ENCODE measurements around the gene ZNF750. TPM values are rescaled to one million over a fixed set of nuclear protein-coding genes. Genes with fewer than 3 reads are reported as not detected.
A peak's percentile ranks its signal among the peaks of the same experiment; 100 is the strongest.

ZNF750 gene
- polyA plus RNA-seq, 3 donors = not detected

GRCh38 chr17:82836823-82837357, 2.9 kb downstream of the ZNF750 start:
- Histone ChIP-seq H3K27me3 (ENCODE audit: control insufficient read depth in 2 of 2, insufficient read depth in 2 of 2, low read length in 2 of 2) (no peaks in the 10 kb centered on the region), H2AFZ (ENCODE audit: insufficient read depth, low read depth, low read length, poor library complexity, severe bottlenecking) (no peak overlapping the region), H4K20me1 (ENCODE audit: insufficient read depth, low read length) (no peaks in the 10 kb centered on the region), H3K79me2 (ENCODE audit: insufficient read depth, low read length) (no peaks in the 10 kb centered on the region), H3K4me2 (replicated peaks; ENCODE audit: extremely low read depth, low read length, poor library complexity, severe bottlenecking) (peak overlapping the region; percentile 14), H3K4me3 (replicated peaks in 1 of 3; ENCODE audit: low read depth in 2 of 3, low read length in 3 of 3) (no peak overlapping the region), H3K27ac (ENCODE audit: low read depth in 1 of 2, low read length in 2 of 2) (no peak overlapping the region), H3K4me1 (ENCODE audit: control insufficient read depth in 1 of 2, insufficient read depth in 2 of 2, low read length in 2 of 2) (peaks cover 32 to 44% of the 10 kb centered on the region in 2 donors), H3K9me3 (replicated peaks in 1 of 2; ENCODE audit: control insufficient read depth in 1 of 2, insufficient read depth in 1 of 2, low read length in 2 of 2) (no peaks in the 10 kb centered on the region), H3K9ac (ENCODE audit: insufficient read depth, low read length, poor library complexity, severe bottlenecking) (no peak overlapping the region), H3K36me3 (replicated peaks in 1 of 2; ENCODE audit: control insufficient read depth in 1 of 2, insufficient read depth in 2 of 2, low read length in 2 of 2) (peaks cover 0 to 5% of the 10 kb centered on the region in 2 donors)
- DNase-seq = peak; percentile 20 to 29 (median 28)
- H3K9me3 Mint-ChIP-seq = no peaks in the 10 kb centered on the region
- H3K36me3 Mint-ChIP-seq = peaks cover 5 to 22% of the 10 kb centered on the region in 2 donors
- WGBS (ENCODE audit: insufficient coverage) = 26% methylated on average over 12 of the region's 12 CpGs
- peak overlapping the region in 1 of 2 donors; percentile 55 for H3K4me3 Mint-ChIP-seq
- intact Hi-C loops (cut with micrococcal nuclease) = no loop called here
- H3K27me3 Mint-ChIP-seq (ENCODE audit: low read depth in 3 of 3) = peaks cover 0 to 4% (median 0%) of the 10 kb centered on the region in 3 donors
- peak; percentile 26 for TF ChIP-seq CTCF (IDR thresholded peaks at IDR 0.05)
- peak overlapping the region in 4 of 7 donors; percentile 0 to 90 (median 44) for H3K27ac Mint-ChIP-seq
- peaks cover 41% of the 10 kb centered on the region for H3K4me1 Mint-ChIP-seq

- no peak for DNase-seq
- peaks cover 0 to 13% of the 10 kb centered on the region in 2 donors for H3K36me3 ChIP-seq (replicated peaks in 1 of 2; ENCODE audit: control insufficient read depth in 1 of 2, insufficient read depth in 2 of 2, low read length in 2 of 2)
- H3K27me3 ChIP-seq (ENCODE audit: control insufficient read depth in 2 of 2, insufficient read depth in 2 of 2, low read length in 2 of 2) = no peaks in the 10 kb centered on the region
- peak overlapping the region in 1 of 2 donors; percentile 15 for H3K4me3 Mint-ChIP-seq
- peaks cover 41% of the 10 kb centered on the region for H3K4me1 Mint-ChIP-seq
- H3K27ac Mint-ChIP-seq = peak overlapping the region in 1 of 7 donors; percentile 50
- H2AFZ ChIP-seq (ENCODE audit: insufficient read depth, low read depth, low read length, poor library complexity, severe bottlenecking) = no peak overlapping the region
- peaks cover 12 to 30% of the 10 kb centered on the region in 2 donors for H3K36me3 Mint-ChIP-seq
- H3K79me2 ChIP-seq (ENCODE audit: insufficient read depth, low read length) = no peaks in the 10 kb centered on the region
- H3K4me1 ChIP-seq (ENCODE audit: control insufficient read depth in 1 of 2, insufficient read depth in 2 of 2, low read length in 2 of 2) = peaks cover 32 to 44% of the 10 kb centered on the region in 2 donors
- peaks cover 0 to 4% (median 0%) of the 10 kb centered on the region in 3 donors for H3K27me3 Mint-ChIP-seq (ENCODE audit: low read depth in 3 of 3)
- no peak overlapping the region for H3K27ac ChIP-seq (ENCODE audit: low read depth in 1 of 2, low read length in 2 of 2)
- no peak for TF ChIP-seq CTCF (IDR thresholded peaks at IDR 0.05)
- H3K9me3 ChIP-seq (replicated peaks in 1 of 2; ENCODE audit: control insufficient read depth in 1 of 2, insufficient read depth in 1 of 2, low read length in 2 of 2) = no peaks in the 10 kb centered on the region
- WGBS (ENCODE audit: insufficient coverage) = 82% methylated on average over 23 of the region's 28 CpGs
- H3K4me3 ChIP-seq (replicated peaks in 1 of 3; ENCODE audit: low read depth in 2 of 3, low read length in 3 of 3) = no peak overlapping the region
- H4K20me1 ChIP-seq (ENCODE audit: insufficient read depth, low read length) = no peaks in the 10 kb centered on the region
- no peak overlapping the region for H3K9ac ChIP-seq (ENCODE audit: insufficient read depth, low read length, poor library complexity, severe bottlenecking)
- H3K4me2 ChIP-seq (replicated peaks; ENCODE audit: extremely low read depth, low read length, poor library complexity, severe bottlenecking) = peak overlapping the region; percentile 14
- H3K9me3 Mint-ChIP-seq = no peaks in the 10 kb centered on the region
- intact Hi-C loops (cut with micrococcal nuclease) = no loop called here
These were observed 3.9 kb downstream of the ZNF750 start for GRCh38 chr17:82835766-82836512.
